B cell (primary cell): Measurements from ENCODE around the gene UGT1A4. TPM values are rescaled to one million over a fixed set of nuclear protein-coding genes. Genes with fewer than 3 reads are reported as not detected.

ENCODE experiments used
- ATAC-seq: fragments of 200-7000 bp; cut with Tn5 transposase; one replicate; pipeline ENCODE4 v1.10.0; 2021; ENCODE audit warnings: low read depth, mild to moderate bottlenecking, moderate number of reproducible peaks, moderate library complexity
- CTCF ChIA-PET: fragments of 350-600 bp; sonication (Branson Sonifier 250); formaldehyde crosslinking; loops from one replicate; lab custom pipeline; 2021; ENCODE audit warnings: antibody characterized with exemption, inconsistent platforms; lab: Charles Lee
- POLR2A ChIA-PET: fragments of 350-600 bp; sonication (Branson Sonifier 250); formaldehyde crosslinking; loops from one replicate; lab custom pipeline; 2021; ENCODE audit warnings: antibody characterized with exemption; lab: Charles Lee
- DNase-seq: peaks from one replicate; pipeline ENCODE4 v3.0.0; 2013
- H2AFZ ChIP-seq: 2 replicates; pipeline ENCODE4 v1.6.1; 2012; ENCODE audit warnings: mild to moderate bottlenecking, low read depth, low read length; ENCODE audit not compliant: insufficient read depth, poor library complexity, severe bottlenecking
- H3K27ac ChIP-seq, 2 donors: 1 replicate in 1 of 2; 2 replicates in 1 of 2; pipeline ENCODE4 v1.5.1; 2012 to 2013; ENCODE audit warnings: low read length in 2 of 2, mild to moderate bottlenecking in 2 of 2, moderate library complexity in 1 of 2
- H3K27me3 ChIP-seq, 4 experiments: fragments of 200-600 bp in 1 of 4; sonication (generic) in 1 of 4; replicated peaks in 1 of 4; 1 replicate in 2 of 4; 2 replicates in 2 of 4; pipeline versions ENCODE4 v1.6.1 to v1.7.0; 2013 to 2016; ENCODE audit warnings: low read length in 3 of 4, mild to moderate bottlenecking in 2 of 4, mixed read lengths in 1 of 4, moderate library complexity in 1 of 4; ENCODE audit not compliant: insufficient read depth in 4 of 4, control insufficient read depth in 3 of 4; ENCODE audit errors: control extremely low read depth in 1 of 4
- H3K36me3 ChIP-seq, 2 experiments: replicated peaks in 1 of 2; 1 replicate in 1 of 2; 2 replicates in 1 of 2; pipeline versions ENCODE4 v1.6.1 to v1.7.1; 2013; ENCODE audit warnings: low read length in 1 of 2; ENCODE audit not compliant: insufficient read depth in 2 of 2, control insufficient read depth in 1 of 2; ENCODE audit errors: control extremely low read depth in 1 of 2, extremely low read depth in 1 of 2
- H3K4me1 ChIP-seq, 2 donors: fragments of 200-600 bp in 1 of 2; sonication (generic) in 1 of 2; 1 replicate in 1 of 2; 2 replicates in 1 of 2; pipeline versions ENCODE4 v1.5.1 to v1.6.1; 2013 to 2017; ENCODE audit warnings: low read length in 2 of 2; ENCODE audit not compliant: control insufficient read depth in 2 of 2, insufficient read depth in 2 of 2
- H3K4me2 ChIP-seq: replicated peaks from 2 replicates; pipeline ENCODE3; 2012; ENCODE audit warnings: mild to moderate bottlenecking, low read depth, low read length; ENCODE audit not compliant: poor library complexity, severe bottlenecking
- H3K4me3 ChIP-seq, 5 experiments: fragments of 200-600 bp in 1 of 5; sonication (generic) in 1 of 5; 1 replicate in 3 of 5; 2 replicates in 2 of 5; pipeline versions ENCODE4 v1.5.1 to v1.7.0; 2011 to 2016; ENCODE audit warnings: low read length in 4 of 5, mild to moderate bottlenecking in 4 of 5, low read depth in 2 of 5, control low read depth in 1 of 5, moderate library complexity in 1 of 5; ENCODE audit not compliant: insufficient read depth in 1 of 5; ENCODE audit errors: control extremely low read depth in 1 of 5, extremely low read depth in 1 of 5
- H3K79me2 ChIP-seq: fragments of 200-600 bp; sonication (generic); one replicate; pipeline ENCODE4 v1.6.0; 2016; ENCODE audit warnings: low read length; ENCODE audit not compliant: control insufficient read depth, insufficient read depth
- H3K9ac ChIP-seq: fragments of 200-600 bp; sonication (generic); 2 replicates; pipeline ENCODE4 v1.6.1; 2017; ENCODE audit warnings: mild to moderate bottlenecking, low read length, moderate library complexity
- H3K9me3 ChIP-seq, 3 donors: one replicate each; pipeline versions ENCODE4 v1.6.1 to v1.7.1; 2013; ENCODE audit warnings: low read length in 2 of 3; ENCODE audit not compliant: control insufficient read depth in 2 of 3, insufficient read depth in 1 of 3; ENCODE audit errors: control extremely low read depth in 1 of 3
- H4K20me1 ChIP-seq: 2 replicates; pipeline ENCODE4 v1.6.0; 2012; ENCODE audit warnings: mild to moderate bottlenecking, low read length; ENCODE audit not compliant: insufficient read depth, control insufficient read depth, poor library complexity, severe bottlenecking
- H3K27ac Mint-ChIP-seq: one replicate; pipeline ENCODE4 v1.8.0; 2021; ENCODE audit warnings: mixed read lengths
- H3K27me3 Mint-ChIP-seq: one replicate; pipeline ENCODE4 v1.8.0; 2021; ENCODE audit warnings: mixed read lengths
- H3K4me1 Mint-ChIP-seq: one replicate; pipeline ENCODE4 v1.8.0; 2021; ENCODE audit warnings: mixed read lengths
- H3K4me3 Mint-ChIP-seq: one replicate; pipeline ENCODE4 v1.8.0; 2021; ENCODE audit warnings: mixed read lengths
- H3K9me3 Mint-ChIP-seq: one replicate; pipeline ENCODE4 v1.8.0; 2022; ENCODE audit warnings: mixed read lengths; ENCODE audit not compliant: insufficient read depth
- EZH2 ChIP-seq: IDR thresholded peaks from 2 replicates; pipeline ENCODE4 v1.6.1; 2012; ENCODE audit warnings: borderline replicate concordance, low read depth, mild to moderate bottlenecking, moderate library complexity, low read length; ENCODE audit not compliant: insufficient read depth, poor library complexity, severe bottlenecking
- WGBS: methylation state at CpG from one replicate; pipeline ENCODE4 v1.1.5; 2013; ENCODE audit warnings: missing lambda C conversion rate; ENCODE audit not compliant: insufficient coverage; 5-methylcytosine and 5-hydroxymethylcytosine counted together
- intact Hi-C: fragments of 100-400 bp; cut with micrococcal nuclease; formaldehyde crosslinking; loops from one replicate; pipeline ENCODE4 v1.10.0; 2022
- polyA plus RNA-seq: library from polyadenylated mRNA; depleted of rRNA; stranded (reverse); fragments of >200 nt; gene quantifications from 2 replicates; pipeline ENCODE4 v1.2.3, GENCODE V29; 2012
- total RNA-seq, 2 donors: library from RNA; stranded (reverse); fragments of 120-200 nt in 1 of 2; gene quantifications; 1 replicate in 1 of 2; 2 replicates in 1 of 2; pipeline versions ENCODE4 v1.2.3 to v1.2.4, GENCODE V29; 2013 to 2022
- TF ChIP-seq, protein P1 (sequence below): fragments of 200-600 bp; IDR thresholded peaks from one replicate; pipeline ENCODE4 v1.8.0; 2022; ENCODE audit warnings: antibody characterized with exemption, mild to moderate bottlenecking

UGT1A4 gene
- total and polyA plus RNA-seq, 2 donors (not counting 1 experiment from before 2014, with no cell fraction given), result not detected

DNA sequence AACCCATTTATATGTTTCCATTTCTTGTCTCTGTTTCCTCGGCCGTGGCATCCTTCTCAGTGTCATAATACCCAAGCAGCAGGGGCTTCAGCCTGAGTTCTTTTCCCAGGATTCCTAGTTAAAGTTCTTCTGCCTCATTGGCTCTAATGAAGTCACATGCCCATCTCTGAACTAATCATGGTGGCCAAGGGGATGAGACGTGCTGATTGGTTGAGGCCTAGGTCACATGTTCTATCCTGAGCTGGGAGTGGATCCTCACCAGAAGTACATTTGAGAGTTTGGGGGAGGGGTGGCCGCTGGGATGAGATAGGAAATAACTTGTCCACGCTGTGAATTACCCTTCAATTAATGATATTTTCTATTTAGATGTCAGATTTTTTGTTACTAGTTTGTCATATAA, 9.6 kb upstream of the UGT1A4 start:
- Mint-ChIP-seq H3K27ac (no peak overlapping the region), H3K4me3 (no peak overlapping the region), H3K4me1 (peaks cover 3% of the 10 kb centered on the region), H3K27me3 (peaks cover 29% of the 10 kb centered on the region), H3K9me3 (no peaks in the 10 kb centered on the region)
- Histone ChIP-seq H3K36me3 (no peaks in the 10 kb centered on the region), H3K27ac (no peak overlapping the region), H3K9ac (no peak overlapping the region), H3K9me3 (peaks cover 0 to 5% (median 0%) of the 10 kb centered on the region in 3 donors), H3K4me1 (no peaks in the 10 kb centered on the region), H3K79me2 (no peaks in the 10 kb centered on the region), H4K20me1 (no peaks in the 10 kb centered on the region), H3K27me3 (peaks cover 0 to 3% (median 0%) of the 10 kb centered on the region in 4 experiments), H3K4me2 (no peak overlapping the region), H2AFZ (no peak overlapping the region), H3K4me3 (no peak overlapping the region)
- POLR2A ChIA-PET, result no interaction called here
- 83% methylated on average over 2 of the region's 5 CpGs for WGBS
- intact Hi-C loops, result no loop called here
- DNase-seq (no peak), ATAC-seq (no peak)
- TF ChIP-seq, protein P1, sequence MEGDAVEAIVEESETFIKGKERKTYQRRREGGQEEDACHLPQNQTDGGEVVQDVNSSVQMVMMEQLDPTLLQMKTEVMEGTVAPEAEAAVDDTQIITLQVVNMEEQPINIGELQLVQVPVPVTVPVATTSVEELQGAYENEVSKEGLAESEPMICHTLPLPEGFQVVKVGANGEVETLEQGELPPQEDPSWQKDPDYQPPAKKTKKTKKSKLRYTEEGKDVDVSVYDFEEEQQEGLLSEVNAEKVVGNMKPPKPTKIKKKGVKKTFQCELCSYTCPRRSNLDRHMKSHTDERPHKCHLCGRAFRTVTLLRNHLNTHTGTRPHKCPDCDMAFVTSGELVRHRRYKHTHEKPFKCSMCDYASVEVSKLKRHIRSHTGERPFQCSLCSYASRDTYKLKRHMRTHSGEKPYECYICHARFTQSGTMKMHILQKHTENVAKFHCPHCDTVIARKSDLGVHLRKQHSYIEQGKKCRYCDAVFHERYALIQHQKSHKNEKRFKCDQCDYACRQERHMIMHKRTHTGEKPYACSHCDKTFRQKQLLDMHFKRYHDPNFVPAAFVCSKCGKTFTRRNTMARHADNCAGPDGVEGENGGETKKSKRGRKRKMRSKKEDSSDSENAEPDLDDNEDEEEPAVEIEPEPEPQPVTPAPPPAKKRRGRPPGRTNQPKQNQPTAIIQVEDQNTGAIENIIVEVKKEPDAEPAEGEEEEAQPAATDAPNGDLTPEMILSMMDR, result no peak
- no peak for TF ChIP-seq EZH2
- CTCF ChIA-PET, result interaction anchor here (0.6 to 2.4 kb wide), 3 partner anchors 9 to 304 kb away, joined by 3 to 8 read pairs (median 6); no protein-coding TSS in a partner anchor

DNA sequence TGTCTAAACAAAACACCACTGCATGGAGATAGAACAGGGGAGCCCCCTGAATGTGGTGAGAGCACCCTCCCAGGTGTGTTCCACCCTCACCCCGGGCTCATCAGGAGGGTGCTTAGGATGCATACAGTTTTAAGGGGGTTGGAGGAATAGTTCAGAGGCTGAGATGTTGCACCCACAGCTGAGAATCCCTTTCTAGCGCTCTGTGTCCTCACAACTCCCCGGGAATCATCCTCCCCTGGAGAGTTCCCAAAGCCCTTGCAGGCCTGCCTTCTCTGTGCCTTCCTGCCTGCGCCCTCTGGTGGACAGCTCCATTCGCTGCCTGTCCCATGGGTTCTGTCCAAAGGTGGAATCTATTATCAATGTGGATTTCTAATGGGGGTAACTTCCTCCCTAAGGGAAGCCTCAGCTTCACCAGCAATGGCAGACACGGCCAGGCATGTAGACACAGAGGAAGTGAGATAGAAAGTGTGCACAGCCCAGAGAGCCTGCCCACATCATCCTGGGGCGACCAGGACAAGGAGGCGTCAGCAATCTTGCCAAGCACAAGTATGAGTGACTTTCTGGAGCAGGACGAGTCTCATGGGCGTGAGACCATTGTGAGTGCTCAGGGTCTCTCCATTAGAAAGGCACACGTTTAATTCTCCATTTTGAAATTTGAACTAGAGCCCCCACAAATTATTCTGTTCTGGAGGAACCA, 7.1 kb upstream of the UGT1A4 start:
- intact Hi-C loops, result loop anchor here (1.0 kb wide), 1 partner anchor 230 kb away; no protein-coding TSS in a partner anchor
- no peak overlapping the region for H3K9ac ChIP-seq
- peaks cover 3% of the 10 kb centered on the region for H3K4me1 Mint-ChIP-seq
- H3K9me3 Mint-ChIP-seq, result no peaks in the 10 kb centered on the region
- peaks cover 0 to 2% (median 0%) of the 10 kb centered on the region in 4 experiments for H3K27me3 ChIP-seq
- ChIA-PET CTCF (interaction anchor here (0.9 to 2.5 kb wide), 10 partner anchors 10 to 722 kb away, joined by 3 to 9 read pairs (median 5); no protein-coding TSS in a partner anchor), POLR2A (interaction anchor here (1.1 kb wide), 1 partner anchor 307 kb away, joined by 3 read pairs; no protein-coding TSS in a partner anchor)
- H3K36me3 ChIP-seq, result no peaks in the 10 kb centered on the region
- no peak overlapping the region for H3K27ac Mint-ChIP-seq
- no peak overlapping the region for H3K27ac ChIP-seq
- H3K4me2 ChIP-seq, result no peak overlapping the region
- no peaks in the 10 kb centered on the region for H3K4me1 ChIP-seq
- no peaks in the 10 kb centered on the region for H3K79me2 ChIP-seq
- peaks cover 29% of the 10 kb centered on the region for H3K27me3 Mint-ChIP-seq
- no peak overlapping the region for H2AFZ ChIP-seq
- H3K4me3 Mint-ChIP-seq, result no peak overlapping the region
- WGBS, result 51% methylated on average over 7 of the region's 11 CpGs
- ATAC-seq (peak; percentile 78), DNase-seq (peak; percentile 74)
- no peaks in the 10 kb centered on the region for H4K20me1 ChIP-seq
- H3K4me3 ChIP-seq, result no peak overlapping the region
- TF ChIP-seq, protein P1, result peak; percentile 88
- no peak for TF ChIP-seq EZH2
- no peaks in the 10 kb centered on the region for H3K9me3 ChIP-seq
